ENCODE measurements around the gene BPTF. TPM values are rescaled to one million over a fixed set of nuclear protein-coding genes. Genes with fewer than 3 reads are reported as not detected.
"Not testable (repeated sequence)": the region's sequence is repeated elsewhere in the genome, so short reads cannot be mapped to it uniquely, and the experiment has no call there.

BPTF gene
- polyA plus RNA-seq, 1 of the 3 experiments (the other 2 are of a cell fraction) = 61.4 TPM

DNA sequence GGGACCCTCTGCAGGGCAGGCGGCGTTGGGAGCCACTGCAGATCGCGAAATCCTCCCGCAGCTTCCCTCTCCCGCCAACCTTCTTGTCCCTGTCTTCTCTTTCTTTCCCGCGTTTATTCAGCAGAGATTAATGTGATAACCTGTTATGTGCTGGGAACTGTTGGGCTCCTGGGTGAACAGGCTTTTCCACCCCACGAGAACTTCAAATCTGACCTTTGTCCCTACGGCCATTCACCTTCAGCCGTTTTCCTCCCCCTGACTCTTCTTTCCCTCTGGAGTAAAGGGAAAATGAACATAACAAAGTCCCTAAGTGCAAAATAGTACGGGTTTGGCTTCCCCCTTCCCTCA is 195.1 kb downstream of the BPTF start:
- H3K9me3 ChIP-seq = no peaks in the 10 kb centered on the region
- 11% methylated on average over 12 of the region's 12 CpGs for WGBS (ENCODE audit: low lambda C conversion rate)
- CTCF ChIA-PET = interaction anchor here (0.8 to 1.7 kb wide), 13 partner anchors 8 to 438 kb away, joined by 3 to 7 read pairs (median 4); partner anchors contain the start of gene AMZ2
- H3K27me3 ChIP-seq (ENCODE audit: insufficient read depth) = no peaks in the 10 kb centered on the region
- peaks cover 10% of the 10 kb centered on the region for H3F3A ChIP-seq (replicated peaks; ENCODE audit: insufficient read depth)
- no peaks in the 10 kb centered on the region for H4K20me1 ChIP-seq (ENCODE audit: insufficient read depth)
- H3K27ac ChIP-seq (ENCODE audit: low read depth in 2 of 2, low read length in 1 of 2) = peak overlapping the region; percentile 49 to 71
- no peaks in the 10 kb centered on the region for H3K9me2 ChIP-seq
- peak overlapping the region; percentile 93 for H2AFZ ChIP-seq (ENCODE audit: low read depth)
- H3K4me1 ChIP-seq (ENCODE audit: control insufficient read depth in 1 of 2, insufficient read depth in 2 of 2, low read depth in 1 of 2, low read length in 1 of 2) = no peaks in the 10 kb centered on the region; a peak in 1 of 4 replicates
- peak overlapping the region; percentile 54 to 74 for H3K4me3 ChIP-seq (ENCODE audit: low read depth in 2 of 2, low read length in 1 of 2)
- H3K9ac ChIP-seq = peak overlapping the region; percentile 75
- peak overlapping the region; percentile 91 for H3K4me2 ChIP-seq
- H3K36me3 ChIP-seq (replicated peaks in 1 of 2; ENCODE audit: control insufficient read depth in 1 of 2, insufficient read depth in 2 of 2, low read length in 1 of 2) = no peaks in the 10 kb centered on the region
- H3K79me2 ChIP-seq (ENCODE audit: insufficient read depth) = no peaks in the 10 kb centered on the region
- DNase-seq = no peak
- TF ChIP-seq ELF1 (IDR thresholded peaks at IDR 0.05) (no peak), RFX5 (IDR thresholded peaks at IDR 0.05; ENCODE audit: low read length) (0 out of 2 replicates have a peak, but pooled peaks have one; percentile 7), GATA2 (CRISPR knock-in tag; IDR thresholded peaks at IDR 0.05) (0 out of 2 replicates have a peak, but pooled peaks have one; percentile 28)
- TF ChIP-seq, protein P1, sequence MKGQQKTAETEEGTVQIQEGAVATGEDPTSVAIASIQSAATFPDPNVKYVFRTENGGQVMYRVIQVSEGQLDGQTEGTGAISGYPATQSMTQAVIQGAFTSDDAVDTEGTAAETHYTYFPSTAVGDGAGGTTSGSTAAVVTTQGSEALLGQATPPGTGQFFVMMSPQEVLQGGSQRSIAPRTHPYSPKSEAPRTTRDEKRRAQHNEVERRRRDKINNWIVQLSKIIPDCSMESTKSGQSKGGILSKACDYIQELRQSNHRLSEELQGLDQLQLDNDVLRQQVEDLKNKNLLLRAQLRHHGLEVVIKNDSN (IDR thresholded peaks at IDR 0.05; ENCODE audit: borderline replicate concordance, low read depth) = no peak
- POLR2A ChIA-PET = interaction anchor here (1.0 to 1.7 kb wide), 3 partner anchors 16 to 27 kb away, joined by 4 to 21 read pairs (median 6); partner anchors contain the start of gene KPNA2

DNA sequence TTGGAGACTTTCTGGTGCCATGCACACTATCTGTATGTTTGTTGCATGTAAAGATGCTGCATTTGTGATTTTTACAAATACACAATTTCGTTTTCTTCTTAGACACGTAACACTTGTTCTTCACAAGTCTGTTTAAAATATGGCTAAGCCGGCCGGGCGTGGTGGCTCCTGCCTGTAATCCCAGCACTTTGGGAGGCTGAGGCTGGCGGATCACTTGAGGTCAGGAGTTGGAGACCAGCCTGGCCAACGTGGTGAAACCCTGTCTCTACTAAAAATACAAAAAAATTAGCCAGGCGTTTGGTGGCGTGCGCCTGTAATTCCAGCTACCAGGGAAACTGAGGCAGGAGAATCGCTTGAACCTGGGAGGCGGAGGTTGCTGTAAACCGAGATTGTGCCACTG is 195.5 kb downstream of the BPTF start:
- CTCF ChIA-PET = interaction anchor here (1.3 to 1.7 kb wide), 6 partner anchors 10 to 226 kb away, joined by 4 to 7 read pairs (median 5); partner anchors contain the start of gene AMZ2
- not testable (repeated sequence) for H3K9me2 ChIP-seq; H3K79me2 ChIP-seq (ENCODE audit: insufficient read depth); H3F3A ChIP-seq (replicated peaks; ENCODE audit: insufficient read depth); H3K4me1 ChIP-seq (ENCODE audit: control insufficient read depth in 1 of 2, insufficient read depth in 2 of 2, low read depth in 1 of 2, low read length in 1 of 2); DNase-seq; H4K20me1 ChIP-seq (ENCODE audit: insufficient read depth); H3K27me3 ChIP-seq (ENCODE audit: insufficient read depth); H3K36me3 ChIP-seq (replicated peaks in 1 of 2; ENCODE audit: control insufficient read depth in 1 of 2, insufficient read depth in 2 of 2, low read length in 1 of 2); H3K9me3 ChIP-seq
- peak overlapping the region in 1 of 2 experiments; percentile 71; a peak in 2 of 4 replicates for H3K27ac ChIP-seq (ENCODE audit: low read depth in 2 of 2, low read length in 1 of 2)
- POLR2A ChIA-PET = interaction anchor here (1.6 to 1.7 kb wide), 2 partner anchors 15 to 27 kb away, joined by 6 to 21 read pairs; partner anchors contain the start of gene KPNA2
- peak overlapping the region; percentile 93 for H2AFZ ChIP-seq (ENCODE audit: low read depth)
- WGBS (ENCODE audit: low lambda C conversion rate) = 94% methylated on average over 13 of the region's 13 CpGs
- peak overlapping the region; percentile 54 to 74 for H3K4me3 ChIP-seq (ENCODE audit: low read depth in 2 of 2, low read length in 1 of 2)
- peak overlapping the region; percentile 91 for H3K4me2 ChIP-seq
- H3K9ac ChIP-seq = peak overlapping the region; percentile 75; the same call in 1 of the 2 replicates

GRCh38 chr17:68021963-68022362 is 196.7 kb downstream of the BPTF start:
- no peaks in the 10 kb centered on the region for H3K36me3 ChIP-seq (replicated peaks in 1 of 2; ENCODE audit: control insufficient read depth in 1 of 2, insufficient read depth in 2 of 2, low read length in 1 of 2)
- CTCF ChIA-PET = interaction anchor here (1.2 to 1.5 kb wide), 3 partner anchors 27 to 151 kb away, joined by 3 read pairs; no protein-coding TSS in a partner anchor
- no peak overlapping the region for H3K9ac ChIP-seq
- peaks cover 10% of the 10 kb centered on the region for H3F3A ChIP-seq (replicated peaks; ENCODE audit: insufficient read depth)
- no peak overlapping the region for H2AFZ ChIP-seq (ENCODE audit: low read depth)
- no peaks in the 10 kb centered on the region; a peak in 1 of 4 replicates for H3K4me1 ChIP-seq (ENCODE audit: control insufficient read depth in 1 of 2, insufficient read depth in 2 of 2, low read depth in 1 of 2, low read length in 1 of 2)
- no peak for DNase-seq
- H3K27me3 ChIP-seq (ENCODE audit: insufficient read depth) = no peaks in the 10 kb centered on the region
- H3K27ac ChIP-seq (ENCODE audit: low read depth in 2 of 2, low read length in 1 of 2) = no peak overlapping the region
- POLR2A ChIA-PET = interaction anchor here (1.3 kb wide), 1 partner anchor 183 kb away, joined by 3 read pairs; no protein-coding TSS in a partner anchor
- H3K9me3 ChIP-seq = no peaks in the 10 kb centered on the region
- TF ChIP-seq, protein P2, sequence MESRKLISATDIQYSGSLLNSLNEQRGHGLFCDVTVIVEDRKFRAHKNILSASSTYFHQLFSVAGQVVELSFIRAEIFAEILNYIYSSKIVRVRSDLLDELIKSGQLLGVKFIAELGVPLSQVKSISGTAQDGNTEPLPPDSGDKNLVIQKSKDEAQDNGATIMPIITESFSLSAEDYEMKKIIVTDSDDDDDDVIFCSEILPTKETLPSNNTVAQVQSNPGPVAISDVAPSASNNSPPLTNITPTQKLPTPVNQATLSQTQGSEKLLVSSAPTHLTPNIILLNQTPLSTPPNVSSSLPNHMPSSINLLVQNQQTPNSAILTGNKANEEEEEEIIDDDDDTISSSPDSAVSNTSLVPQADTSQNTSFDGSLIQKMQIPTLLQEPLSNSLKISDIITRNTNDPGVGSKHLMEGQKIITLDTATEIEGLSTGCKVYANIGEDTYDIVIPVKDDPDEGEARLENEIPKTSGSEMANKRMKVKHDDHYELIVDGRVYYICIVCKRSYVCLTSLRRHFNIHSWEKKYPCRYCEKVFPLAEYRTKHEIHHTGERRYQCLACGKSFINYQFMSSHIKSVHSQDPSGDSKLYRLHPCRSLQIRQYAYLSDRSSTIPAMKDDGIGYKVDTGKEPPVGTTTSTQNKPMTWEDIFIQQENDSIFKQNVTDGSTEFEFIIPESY (IDR thresholded peaks at IDR 0.05; ENCODE audit: borderline replicate concordance, low read depth) = no peak
- TF ChIP-seq FOXM1 (IDR thresholded peaks at IDR 0.05; ENCODE audit: low read depth) = no peak
- no peak for TF ChIP-seq TAF1 (IDR thresholded peaks at IDR 0.05; ENCODE audit: borderline replicate concordance, low read depth, low read length)
- no peak for TF ChIP-seq SMC3 (IDR thresholded peaks at IDR 0.05; ENCODE audit: low read depth, low read length)
- no peaks in the 10 kb centered on the region for H4K20me1 ChIP-seq (ENCODE audit: insufficient read depth)
- WGBS (ENCODE audit: low lambda C conversion rate) = 97% methylated on average over 8 of the region's 8 CpGs
- H3K79me2 ChIP-seq (ENCODE audit: insufficient read depth) = no peaks in the 10 kb centered on the region
- no peak overlapping the region for H3K4me3 ChIP-seq (ENCODE audit: low read depth in 2 of 2, low read length in 1 of 2)
- no peaks in the 10 kb centered on the region for H3K9me2 ChIP-seq
- no peak overlapping the region for H3K4me2 ChIP-seq

DNA sequence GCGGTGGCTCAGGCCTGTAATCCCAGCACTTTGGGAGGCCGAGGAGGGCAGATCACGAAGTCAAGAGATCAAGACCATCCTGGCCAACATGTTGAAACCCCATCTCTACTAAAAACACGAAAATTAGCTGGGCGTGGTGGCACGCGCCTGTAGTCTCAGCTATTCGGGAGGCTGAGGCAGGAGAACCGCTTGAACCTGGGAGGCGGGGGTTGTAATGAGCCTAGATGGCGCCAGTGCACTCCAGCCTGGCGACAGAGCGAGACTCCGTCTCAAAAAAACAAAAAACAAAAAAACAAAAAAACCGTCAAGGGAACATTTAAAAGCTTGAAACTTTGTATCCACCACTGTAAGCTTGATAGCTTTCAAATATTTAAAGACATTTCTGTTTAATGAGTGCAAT is 197.2 kb downstream of the BPTF start:
- H3K4me2 ChIP-seq; H3K4me1 ChIP-seq (ENCODE audit: control insufficient read depth in 1 of 2, insufficient read depth in 2 of 2, low read depth in 1 of 2, low read length in 1 of 2); H3K27me3 ChIP-seq (ENCODE audit: insufficient read depth); H3K27ac ChIP-seq (ENCODE audit: low read depth in 2 of 2, low read length in 1 of 2); H3K4me3 ChIP-seq (ENCODE audit: low read depth in 2 of 2, low read length in 1 of 2); H3F3A ChIP-seq (replicated peaks; ENCODE audit: insufficient read depth); H2AFZ ChIP-seq (ENCODE audit: low read depth); DNase-seq; H3K9me3 ChIP-seq; H3K36me3 ChIP-seq (replicated peaks in 1 of 2; ENCODE audit: control insufficient read depth in 1 of 2, insufficient read depth in 2 of 2, low read length in 1 of 2); H3K9me2 ChIP-seq; H3K79me2 ChIP-seq (ENCODE audit: insufficient read depth); H4K20me1 ChIP-seq (ENCODE audit: insufficient read depth); H3K9ac ChIP-seq: not testable (repeated sequence)
- ChIA-PET POLR2A (interaction anchor here (1.3 kb wide), 1 partner anchor 183 kb away, joined by 3 read pairs; no protein-coding TSS in a partner anchor), CTCF (interaction anchor here (1.2 to 1.5 kb wide), 3 partner anchors 27 to 150 kb away, joined by 3 read pairs; no protein-coding TSS in a partner anchor)
- WGBS (ENCODE audit: low lambda C conversion rate) = 94% methylated on average over 15 of the region's 15 CpGs

Data from SK-N-SH (cell line).